ENCODE data around the gene MRRF.

- no peak for TF ChIP-seq CTCF (IDR thresholded peaks at IDR 0.05)
- TF ChIP-seq POLR2A (IDR thresholded peaks at IDR 0.05), result no peak
- TF ChIP-seq POLR2AphosphoS5 (IDR thresholded peaks at IDR 0.05; ENCODE audit: insufficient read depth in 1 of 2, low read depth in 1 of 2), result no peak
Observed at GRCh38 chr9:122322553-122322952, 57.9 kb downstream of the MRRF start.

Data from vagina (tissue), 2 donors.